GM21737 (cell line): ENCODE data around the gene LGALS3BP.

ENCODE experiments used
- ATAC-seq: cut with Tn5 transposase; IDR thresholded peaks from one replicate; pipeline ENCODE4 v1.9.1; 2021; ENCODE audit warnings: mild to moderate bottlenecking, moderate library complexity; ENCODE audit not compliant: unreplicated experiment

The LGALS3BP gene

GRCh38 chr17:79014158-79014758 is 34.5 kb upstream of the LGALS3BP start:
- no peak for ATAC-seq

- ATAC-seq, result no peak
These were observed 32.9 kb upstream of the LGALS3BP start for GRCh38 chr17:79012563-79013134.

- ATAC-seq, result no peak
These were observed 31.9 kb upstream of the LGALS3BP start for GRCh38 chr17:79011451-79012147.

GRCh38 chr17:79010304-79010646 is 30.6 kb upstream of the LGALS3BP start:
- ATAC-seq, result no peak

GRCh38 chr17:79009397-79010303 is 29.9 kb upstream of the LGALS3BP start, which contains the start of gene CANT1:
Gene CANT1, minus strand, starts transcription at chr17:79009764. Its CDS starts 12,142 bp downstream, at chr17:78997622.
- ATAC-seq, result peak; percentile 87

GRCh38 chr17:79008666-79009387 is 29.1 kb upstream of the LGALS3BP start:
- no peak for ATAC-seq

- ATAC-seq, result no peak
These were observed 28.0 kb upstream of the LGALS3BP start for GRCh38 chr17:79007504-79008381.

- no peak for ATAC-seq
These were observed 27.2 kb upstream of the LGALS3BP start for GRCh38 chr17:79006794-79007503.

GRCh38 chr17:79006046-79006445 is 26.3 kb upstream of the LGALS3BP start:
- ATAC-seq, result no peak

- ATAC-seq, result no peak
These were observed 25.5 kb upstream of the LGALS3BP start for GRCh38 chr17:79005063-79005861.

- no peak for ATAC-seq
These were observed 24.1 kb upstream of the LGALS3BP start for GRCh38 chr17:79003661-79004411.

- no peak for ATAC-seq
These were observed 23.3 kb upstream of the LGALS3BP start for GRCh38 chr17:79002796-79003593.

- ATAC-seq, result no peak
These were observed 22.6 kb upstream of the LGALS3BP start for GRCh38 chr17:79002291-79002690.

- ATAC-seq, result no peak
These were observed 21.7 kb upstream of the LGALS3BP start for GRCh38 chr17:79001190-79002020.

- ATAC-seq, result no peak
These were observed 20.9 kb upstream of the LGALS3BP start for GRCh38 chr17:79000396-79001189.
